ENCODE data around the gene SLX4IP. TPM values are rescaled to one million over a fixed set of nuclear protein-coding genes. Genes with fewer than 3 reads are reported as not detected.

The SLX4IP gene
- total RNA-seq, 4 donors from 2014 or later: 4.8 to 7.2 (median 5.7) TPM

- H3K27ac ChIP-seq: no peak overlapping the region
- H3K4me1 ChIP-seq: peaks cover 4% of the 10 kb centered on the region
- TF ChIP-seq EP300 (IDR thresholded peaks at IDR 0.05): no peak
- DNase-seq (ENCODE audit: low spot score in 2 of 2): no peak
- WGBS: 86% methylated on average over 5 of the region's 5 CpGs
- H3K27me3 ChIP-seq: no peaks in the 10 kb centered on the region
- no peaks in the 10 kb centered on the region for H3K9me3 ChIP-seq
- no peaks in the 10 kb centered on the region for H3K36me3 ChIP-seq
- H3K4me3 ChIP-seq: no peak overlapping the region
Observed at GRCh38 chr20:10481676-10482075, 46.6 kb downstream of the SLX4IP start.

- Histone ChIP-seq H3K36me3 (no peaks in the 10 kb centered on the region), H3K27me3 (no peaks in the 10 kb centered on the region), H3K27ac (no peak overlapping the region), H3K9me3 (no peaks in the 10 kb centered on the region), H3K4me1 (peaks cover 14% of the 10 kb centered on the region), H3K4me3 (no peak overlapping the region)
- no peak for TF ChIP-seq POLR2AphosphoS5 (IDR thresholded peaks at IDR 0.05)
- no peak for DNase-seq (ENCODE audit: low spot score in 2 of 2)
- 84% methylated on average over 2 of the region's 2 CpGs for WGBS
Observed at GRCh38 chr20:10483691-10484090, 48.6 kb downstream of the SLX4IP start.

DNA sequence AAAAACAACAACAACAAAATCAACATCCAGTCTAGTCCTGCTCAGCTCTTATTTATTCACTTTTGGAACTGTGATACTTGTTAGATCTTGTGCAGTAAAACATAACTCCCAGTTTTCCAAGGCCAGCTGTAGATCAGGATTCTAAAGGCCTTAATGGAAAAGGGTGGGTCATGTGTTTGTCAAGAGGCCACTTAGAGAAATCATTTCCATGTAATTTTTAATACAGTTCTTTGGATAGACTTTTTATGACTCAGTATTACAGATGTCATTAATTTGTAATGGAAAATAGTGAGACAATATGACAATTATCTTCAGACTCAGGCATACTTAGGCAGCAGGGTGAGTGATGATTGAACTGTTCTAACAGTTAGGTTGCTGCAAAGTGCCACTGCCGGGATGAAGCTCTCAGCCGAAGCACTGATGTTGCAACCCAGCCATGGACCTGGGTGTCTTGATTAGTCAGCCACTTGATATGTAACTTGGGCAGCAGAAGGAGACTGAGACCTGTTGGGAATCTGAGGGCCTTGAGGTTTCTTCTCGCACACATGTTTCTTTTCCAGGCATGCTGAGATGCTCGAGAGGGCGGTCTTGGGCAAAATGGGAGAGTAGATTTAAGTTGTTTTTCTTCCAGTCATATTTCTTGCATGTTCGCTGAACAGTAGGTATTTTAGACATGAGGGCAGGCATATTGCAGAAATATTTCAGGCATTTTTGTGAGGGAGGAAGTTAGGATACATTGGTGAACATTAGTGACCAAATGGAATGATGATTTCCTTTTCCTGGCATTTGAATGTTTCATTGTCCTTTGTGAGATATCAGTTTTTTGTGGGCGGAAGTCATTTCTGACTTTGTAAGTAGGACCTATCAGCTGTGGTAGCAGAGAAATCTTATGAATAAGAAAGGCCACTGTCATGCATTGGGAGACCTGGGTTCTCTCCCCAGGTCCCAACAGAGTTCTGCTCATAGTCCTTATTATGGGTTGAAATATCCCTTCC is 52.3 kb downstream of the SLX4IP start:
- H3K27ac ChIP-seq: peak overlapping the region; percentile 22
- peaks cover 14% of the 10 kb centered on the region for H3K4me1 ChIP-seq
- DNase-seq (ENCODE audit: low spot score in 2 of 2): no peak
- no peak for TF ChIP-seq POLR2A (IDR thresholded peaks at IDR 0.05)
- no peaks in the 10 kb centered on the region for H3K36me3 ChIP-seq
- no peaks in the 10 kb centered on the region for H3K27me3 ChIP-seq
- 88% methylated on average over 5 of the region's 7 CpGs for WGBS
- H3K4me3 ChIP-seq: no peak overlapping the region
- H3K9me3 ChIP-seq: no peaks in the 10 kb centered on the region

DNA sequence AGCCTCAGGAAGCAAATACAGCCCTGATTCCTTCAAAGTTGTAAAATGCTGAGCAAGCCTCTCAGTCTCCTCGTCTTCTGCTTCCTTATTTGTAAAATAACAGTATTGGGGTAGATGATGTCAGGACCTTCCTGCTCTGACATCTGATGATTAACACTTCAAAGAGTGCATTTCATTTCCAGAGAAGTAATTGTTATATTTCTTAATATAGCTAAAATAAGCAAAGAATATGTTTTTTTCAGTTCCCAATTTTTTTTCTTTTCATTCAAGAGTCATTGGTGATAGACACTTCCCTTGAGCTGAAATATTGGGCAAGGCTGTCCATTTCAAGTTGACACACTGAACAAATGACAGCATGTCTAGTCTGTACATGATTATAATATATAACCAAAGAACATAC is 53.4 kb downstream of the SLX4IP start:
- Histone ChIP-seq H3K9me3 (no peaks in the 10 kb centered on the region), H3K27ac (no peak overlapping the region), H3K36me3 (no peaks in the 10 kb centered on the region), H3K4me3 (no peak overlapping the region), H3K27me3 (no peaks in the 10 kb centered on the region), H3K4me1 (peaks cover 14% of the 10 kb centered on the region)
- no peak for DNase-seq (ENCODE audit: low spot score in 2 of 2)
- TF ChIP-seq POLR2A (IDR thresholded peaks at IDR 0.05) (no peak), EP300 (IDR thresholded peaks at IDR 0.05) (no peak), POLR2AphosphoS5 (IDR thresholded peaks at IDR 0.05) (no peak), CTCF (IDR thresholded peaks at IDR 0.05) (no peak)
- WGBS: 83% methylated on average over 1 of the region's 1 CpG

DNA sequence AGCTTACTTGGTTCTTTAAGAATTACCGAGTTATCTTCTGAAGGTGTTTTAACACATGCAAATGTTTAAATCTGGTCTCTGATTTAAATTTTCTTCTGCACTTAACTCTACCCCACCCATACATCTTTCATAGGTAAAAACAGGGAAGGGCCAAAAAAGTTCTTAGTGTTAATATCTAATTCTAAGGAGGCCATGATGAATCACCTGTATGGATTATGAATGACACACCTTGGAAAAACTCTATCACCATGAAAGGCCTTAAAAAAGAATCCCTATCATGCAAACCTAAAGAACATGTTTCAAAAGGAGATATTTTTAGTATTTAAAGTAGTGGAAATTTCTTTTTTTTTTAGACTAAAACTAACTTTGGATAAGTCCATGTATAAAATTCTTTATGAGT is 54.7 kb downstream of the SLX4IP start:
- H3K27ac ChIP-seq: no peak overlapping the region
- no peak for DNase-seq (ENCODE audit: low spot score in 2 of 2)
- H3K36me3 ChIP-seq: no peaks in the 10 kb centered on the region
- 73% methylated on average over 1 of the region's 1 CpG for WGBS
- no peak for TF ChIP-seq POLR2A (IDR thresholded peaks at IDR 0.05)
- TF ChIP-seq EP300 (IDR thresholded peaks at IDR 0.05): no peak
- no peak for TF ChIP-seq POLR2AphosphoS5 (IDR thresholded peaks at IDR 0.05)
- no peak for TF ChIP-seq CTCF (IDR thresholded peaks at IDR 0.05)
- no peaks in the 10 kb centered on the region for H3K27me3 ChIP-seq
- peaks cover 14% of the 10 kb centered on the region for H3K4me1 ChIP-seq
- no peak overlapping the region for H3K4me3 ChIP-seq
- no peaks in the 10 kb centered on the region for H3K9me3 ChIP-seq

- no peak for DNase-seq (ENCODE audit: low spot score in 2 of 2)
- H3K27me3 ChIP-seq: no peaks in the 10 kb centered on the region
- no peaks in the 10 kb centered on the region for H3K9me3 ChIP-seq
- H3K4me1 ChIP-seq: peaks cover 14% of the 10 kb centered on the region
- no peaks in the 10 kb centered on the region for H3K36me3 ChIP-seq
- TF ChIP-seq POLR2A (IDR thresholded peaks at IDR 0.05) (no peak), POLR2AphosphoS5 (IDR thresholded peaks at IDR 0.05) (no peak), EP300 (IDR thresholded peaks at IDR 0.05) (no peak), CTCF (IDR thresholded peaks at IDR 0.05) (no peak)
- no peak overlapping the region for H3K27ac ChIP-seq
- WGBS: 92% methylated on average over 2 of the region's 2 CpGs
- no peak overlapping the region for H3K4me3 ChIP-seq
Observed at GRCh38 chr20:10490257-10490656, 55.2 kb downstream of the SLX4IP start.
